ENCODE results near the gene PLEKHG4B.

The PLEKHG4B gene

DNA sequence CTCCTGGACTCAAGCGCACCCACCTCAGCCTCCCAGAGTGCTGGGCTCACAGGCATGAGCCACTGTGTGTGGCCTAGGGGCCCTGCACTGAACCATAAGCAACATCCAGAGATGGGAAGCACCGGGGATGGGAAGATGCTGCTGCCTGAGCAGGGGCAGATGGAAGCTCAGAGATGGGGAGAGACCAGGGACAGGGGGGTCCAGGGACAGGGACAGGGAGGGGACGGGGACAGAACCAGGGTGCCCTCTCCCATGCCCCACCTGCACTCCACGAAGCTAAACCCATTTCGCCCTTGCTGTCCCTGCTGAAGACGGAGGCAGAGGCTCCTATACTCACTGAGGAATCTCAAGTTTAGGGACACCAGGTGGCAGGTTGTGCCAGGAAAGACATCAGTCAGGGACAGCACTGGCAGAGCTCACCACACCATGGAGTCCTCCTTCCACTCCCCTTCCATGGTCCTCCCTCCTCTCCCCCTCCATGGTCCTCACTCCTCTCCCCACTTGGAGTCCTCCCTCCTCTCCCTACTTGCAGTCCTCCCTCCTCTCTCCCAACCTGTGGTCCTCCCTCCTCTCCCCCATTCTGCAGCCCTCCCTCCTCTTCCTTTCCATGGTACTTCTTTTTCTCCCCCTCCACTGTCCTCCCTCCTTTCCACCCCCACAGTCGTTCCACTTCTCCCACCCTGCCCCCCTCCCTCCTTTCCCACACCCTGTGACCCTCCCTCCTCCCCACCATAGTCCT is 53.8 kb downstream of the PLEKHG4B start:
- Histone ChIP-seq H3K27me3 (replicated peaks; ENCODE audit: control insufficient read depth, insufficient read depth, low read length) (no peaks in the 10 kb centered on the region), H3K36me3 (ENCODE audit: control insufficient read depth, insufficient read depth, low read length) (no peaks in the 10 kb centered on the region), H3K4me3 (replicated peaks; ENCODE audit: low read depth, low read length) (no peak overlapping the region)
- no peak for DNase-seq (ENCODE audit: extremely low read depth, insufficient read length)
- no peak for TF ChIP-seq CTCF (IDR thresholded peaks at IDR 0.05; ENCODE audit: insufficient read depth, low read length, poor library complexity, severe bottlenecking)

- H3K36me3 ChIP-seq (ENCODE audit: control insufficient read depth, insufficient read depth, low read length) = no peaks in the 10 kb centered on the region
These were observed 55.8 kb downstream of the PLEKHG4B start for GRCh38 chr5:147751-148150.

DNA sequence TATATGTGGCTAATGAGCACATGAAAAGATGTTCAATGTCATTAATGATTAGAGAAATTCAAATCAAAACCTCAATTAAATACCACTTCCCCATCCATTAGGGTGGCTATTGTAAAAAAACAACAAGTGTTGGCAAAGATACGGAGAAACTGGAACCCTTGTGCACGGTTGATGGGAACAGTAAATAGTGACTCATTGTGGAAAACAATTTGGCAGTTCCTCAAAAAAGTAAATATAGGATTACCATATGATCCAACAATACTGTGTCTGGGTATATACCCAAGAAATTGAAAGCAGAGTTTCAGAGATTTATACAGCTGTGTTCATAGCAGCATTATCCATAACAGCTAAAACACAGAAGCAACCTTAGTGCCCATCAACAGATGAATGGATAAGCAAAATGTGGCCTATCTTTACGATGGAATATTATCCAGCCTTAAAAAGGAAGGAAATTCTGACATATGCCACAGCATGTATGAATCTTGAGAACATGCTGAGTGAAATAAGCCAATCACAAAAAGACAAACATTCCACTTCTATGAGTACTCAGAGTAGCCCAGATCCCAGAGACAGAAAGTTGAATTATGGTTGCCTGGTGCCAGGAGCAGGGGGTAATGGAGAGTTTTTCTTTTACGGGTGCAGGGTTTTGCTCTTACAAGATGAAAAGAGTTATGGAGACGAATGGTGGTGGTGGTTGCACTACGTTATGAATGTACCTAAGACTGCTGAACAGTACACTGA is 57.9 kb downstream of the PLEKHG4B start:
- Histone ChIP-seq H3K27me3 (replicated peaks; ENCODE audit: control insufficient read depth, insufficient read depth, low read length) (no peaks in the 10 kb centered on the region), H3K4me3 (replicated peaks; ENCODE audit: low read depth, low read length) (no peak overlapping the region), H3K36me3 (ENCODE audit: control insufficient read depth, insufficient read depth, low read length) (no peaks in the 10 kb centered on the region)
- no peak for DNase-seq (ENCODE audit: extremely low read depth, insufficient read length)
- TF ChIP-seq CTCF (IDR thresholded peaks at IDR 0.05; ENCODE audit: insufficient read depth, low read length, poor library complexity, severe bottlenecking) = no peak

More at GRCh38 chr5:147751-148150, 55.8 kb downstream of the PLEKHG4B start:
- DNase-seq (ENCODE audit: extremely low read depth, insufficient read length) = no peak
- no peaks in the 10 kb centered on the region for H3K27me3 ChIP-seq (replicated peaks; ENCODE audit: control insufficient read depth, insufficient read depth, low read length)
- no peak for TF ChIP-seq CTCF (IDR thresholded peaks at IDR 0.05; ENCODE audit: insufficient read depth, low read length, poor library complexity, severe bottlenecking)
- H3K4me3 ChIP-seq (replicated peaks; ENCODE audit: low read depth, low read length) = no peak overlapping the region

- DNase-seq (ENCODE audit: extremely low read depth, insufficient read length) = no peak
- Histone ChIP-seq H3K27me3 (replicated peaks; ENCODE audit: control insufficient read depth, insufficient read depth, low read length) (no peaks in the 10 kb centered on the region), H3K4me3 (replicated peaks; ENCODE audit: low read depth, low read length) (no peak overlapping the region), H3K36me3 (ENCODE audit: control insufficient read depth, insufficient read depth, low read length) (no peaks in the 10 kb centered on the region)
- TF ChIP-seq CTCF (IDR thresholded peaks at IDR 0.05; ENCODE audit: insufficient read depth, low read length, poor library complexity, severe bottlenecking) = no peak
These were observed 58.8 kb downstream of the PLEKHG4B start for GRCh38 chr5:150746-151145.

DNA sequence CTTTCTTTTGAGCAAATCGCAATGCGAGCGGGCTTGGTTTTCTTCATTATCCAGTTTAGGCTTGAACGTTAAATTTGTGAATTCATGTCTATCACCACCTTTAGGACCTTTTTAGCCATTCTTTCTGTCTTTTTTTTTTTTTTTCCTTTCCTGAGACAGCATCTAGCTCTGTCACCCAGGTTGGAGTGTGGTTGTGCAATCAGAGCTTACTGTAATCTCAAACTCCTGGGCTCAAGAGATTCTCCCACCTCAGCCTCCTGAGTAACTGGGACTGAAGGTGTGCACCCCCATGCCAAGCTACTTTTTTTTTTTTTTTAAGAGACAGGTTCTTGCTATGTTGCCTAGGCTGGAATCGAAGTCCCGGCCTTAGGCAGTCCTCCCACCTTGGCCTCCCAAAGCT is 60.1 kb downstream of the PLEKHG4B start:
- H3K27me3 ChIP-seq (replicated peaks; ENCODE audit: control insufficient read depth, insufficient read depth, low read length) = no peaks in the 10 kb centered on the region
- H3K4me3 ChIP-seq (replicated peaks; ENCODE audit: low read depth, low read length) = no peak overlapping the region
- no peak for TF ChIP-seq CTCF (IDR thresholded peaks at IDR 0.05; ENCODE audit: insufficient read depth, low read length, poor library complexity, severe bottlenecking)
- no peaks in the 10 kb centered on the region for H3K36me3 ChIP-seq (ENCODE audit: control insufficient read depth, insufficient read depth, low read length)
- no peak for DNase-seq (ENCODE audit: extremely low read depth, insufficient read length)
